Mesenchymal stem cell (in vitro differentiated cells and primary cell): ENCODE measurements around the gene ZFPL1.

Experiments used
- DNase-seq: peaks from one replicate; pipeline ENCODE4 v3.0.0-alpha.2; 2013
- H2AFZ ChIP-seq: one replicate; pipeline ENCODE4 v1.6.1; 2013; ENCODE audit warnings: low read depth, mild to moderate bottlenecking, control low read depth, inconsistent platforms, low read length, moderate library complexity
- H2AK5ac ChIP-seq: 2 replicates; pipeline ENCODE4 v1.6.1; 2013; ENCODE audit warnings: low read length, moderate library complexity, mild to moderate bottlenecking, inconsistent platforms; ENCODE audit not compliant: severe bottlenecking
- H2BK120ac ChIP-seq: one replicate; pipeline ENCODE4 v1.6.1; 2013; ENCODE audit warnings: low read depth, mild to moderate bottlenecking, inconsistent platforms, low read length, moderate library complexity
- H2BK12ac ChIP-seq, 2 experiments: one replicate each; pipeline ENCODE4 v1.6.1; 2013; ENCODE audit warnings: inconsistent platforms in 2 of 2, low read length in 2 of 2, mild to moderate bottlenecking in 2 of 2, moderate library complexity in 2 of 2, control low read depth in 1 of 2
- H2BK15ac ChIP-seq: one replicate; pipeline ENCODE4 v1.6.1; 2013; ENCODE audit warnings: mild to moderate bottlenecking, low read depth, inconsistent platforms; ENCODE audit not compliant: poor library complexity, severe bottlenecking
- H2BK5ac ChIP-seq: 2 replicates; pipeline ENCODE4 v1.6.1; 2013; ENCODE audit warnings: low read depth, mild to moderate bottlenecking, low read length, control low read depth, inconsistent platforms; ENCODE audit not compliant: poor library complexity, severe bottlenecking
- H3K14ac ChIP-seq, 2 experiments: one replicate each; pipeline ENCODE4 v1.6.1; 2013; ENCODE audit warnings: inconsistent platforms in 2 of 2, low read length in 2 of 2, control low read depth in 1 of 2, mild to moderate bottlenecking in 1 of 2, moderate library complexity in 1 of 2
- H3K18ac ChIP-seq, 2 experiments: one replicate each; pipeline ENCODE4 v1.6.1; 2013; ENCODE audit warnings: inconsistent platforms in 2 of 2, low read length in 2 of 2, control low read depth in 1 of 2, low read depth in 1 of 2, mild to moderate bottlenecking in 1 of 2
- H3K23ac ChIP-seq, 2 experiments: one replicate each; pipeline ENCODE4 v1.6.1; 2013; ENCODE audit warnings: inconsistent platforms in 2 of 2, low read length in 2 of 2, mild to moderate bottlenecking in 2 of 2, moderate library complexity in 2 of 2, control low read depth in 1 of 2
- H3K27ac ChIP-seq: 2 replicates; pipeline ENCODE4 v1.5.1; 2013; ENCODE audit warnings: mild to moderate bottlenecking, moderate library complexity, low read length, control low read depth, inconsistent platforms; ENCODE audit not compliant: poor library complexity, severe bottlenecking
- H3K27me3 ChIP-seq, 2 experiments: 2 replicates each; pipeline versions ENCODE4 v1.6.1 to v1.7.0; 2013; ENCODE audit warnings: low read length in 2 of 2, mild to moderate bottlenecking in 2 of 2, moderate library complexity in 2 of 2, control low read depth in 1 of 2, inconsistent platforms in 1 of 2; ENCODE audit not compliant: control insufficient read depth in 1 of 2, insufficient read depth in 1 of 2
- H3K36me3 ChIP-seq, 2 experiments: 2 replicates each; pipeline versions ENCODE4 v1.6.1 to v1.7.0; 2013; ENCODE audit warnings: low read length in 2 of 2, control low read depth in 1 of 2, inconsistent platforms in 1 of 2, low read depth in 1 of 2, mild to moderate bottlenecking in 1 of 2; ENCODE audit not compliant: insufficient read depth in 2 of 2, control insufficient read depth in 1 of 2
- H3K4ac ChIP-seq, 2 experiments: one replicate each; pipeline ENCODE4 v1.6.1; 2013; ENCODE audit warnings: inconsistent platforms in 2 of 2, low read length in 2 of 2, mild to moderate bottlenecking in 2 of 2, moderate library complexity in 2 of 2, control low read depth in 1 of 2, low read depth in 1 of 2
- H3K4me1 ChIP-seq: 2 replicates; pipeline ENCODE4 v1.6.1; 2013; ENCODE audit warnings: low read depth, low read length, control low read depth; ENCODE audit not compliant: control insufficient read depth, insufficient read depth
- H3K4me2 ChIP-seq: 2 replicates; pipeline ENCODE4 v1.6.1; 2013; ENCODE audit warnings: low read length, mild to moderate bottlenecking, inconsistent platforms; ENCODE audit not compliant: poor library complexity, severe bottlenecking
- H3K4me3 ChIP-seq, 2 experiments: 2 replicates each; pipeline versions ENCODE4 v1.5.1 to v1.7.0; 2013; ENCODE audit warnings: low read length in 2 of 2, mild to moderate bottlenecking in 2 of 2, control low read depth in 1 of 2, low read depth in 1 of 2; ENCODE audit not compliant: insufficient read depth in 1 of 2
- H3K79me1 ChIP-seq: replicated peaks from 2 replicates; pipeline ENCODE4 v1.6.1; 2013; ENCODE audit warnings: mild to moderate bottlenecking, control low read depth, low read length, inconsistent platforms; ENCODE audit not compliant: poor library complexity, severe bottlenecking
- H3K9ac ChIP-seq: 2 replicates; pipeline ENCODE4 v1.7.0; 2013; ENCODE audit warnings: mild to moderate bottlenecking, low read length, moderate library complexity
- H3K9me3 ChIP-seq: 2 replicates; pipeline ENCODE4 v1.7.0; 2013; ENCODE audit warnings: mild to moderate bottlenecking, low read length; ENCODE audit not compliant: control insufficient read depth
- H4K8ac ChIP-seq: one replicate; pipeline ENCODE4 v1.6.1; 2013; ENCODE audit warnings: inconsistent platforms, mild to moderate bottlenecking, low read length, moderate library complexity
- H4K91ac ChIP-seq: one replicate; pipeline ENCODE4 v1.6.1; 2013; ENCODE audit warnings: mild to moderate bottlenecking, low read length, inconsistent platforms
- WGBS: methylation state at CpG from one replicate; pipeline ENCODE4 v1.1.7; 2013; ENCODE audit warnings: mixed read lengths; 5-methylcytosine and 5-hydroxymethylcytosine counted together

Gene ZFPL1

DNA sequence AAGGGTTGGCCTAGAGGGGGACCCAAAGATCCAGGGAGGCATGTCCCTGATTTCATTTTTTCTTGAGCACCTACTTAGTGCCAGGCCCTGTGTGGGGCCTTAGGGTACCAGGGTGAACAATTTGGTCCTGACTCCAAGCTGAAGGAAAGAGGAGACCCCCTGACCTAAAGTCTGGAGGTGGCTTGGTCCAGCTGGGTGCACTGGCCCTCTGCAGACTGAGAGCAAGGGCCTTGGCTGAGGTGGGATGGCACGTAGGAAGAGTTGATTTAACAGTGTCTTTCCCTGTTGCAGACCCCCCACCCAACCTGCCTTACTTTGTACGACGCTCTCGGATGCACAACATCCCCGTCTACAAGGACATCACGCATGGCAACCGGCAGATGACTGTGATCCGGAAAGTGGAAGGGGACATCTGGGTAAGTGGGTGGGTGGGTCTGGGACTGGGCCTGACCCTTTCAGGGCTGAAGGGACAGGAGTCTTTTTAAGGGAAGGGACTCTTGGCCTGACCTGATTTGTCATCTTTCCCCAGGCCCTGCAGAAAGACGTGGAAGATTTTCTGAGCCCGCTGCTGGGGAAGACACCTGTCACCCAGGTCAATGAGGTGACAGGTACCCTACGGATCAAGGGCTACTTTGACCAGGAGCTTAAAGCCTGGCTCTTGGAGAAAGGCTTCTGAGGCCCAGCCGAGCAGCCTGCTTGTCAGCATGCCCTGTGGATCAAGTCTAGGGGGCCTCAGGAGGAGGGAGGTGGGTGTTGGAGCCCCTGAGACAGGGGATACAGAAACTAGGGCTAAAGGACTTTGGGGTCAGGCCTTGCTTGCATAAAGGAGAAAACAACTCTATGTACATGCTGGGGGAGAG, 41.4 kb downstream of the ZFPL1 start:
- Histone ChIP-seq H3K4ac (no peak overlapping the region), H3K27me3 (no peaks in the 10 kb centered on the region), H2BK120ac (no peak overlapping the region), H2BK5ac (no peak overlapping the region), H3K23ac (no peak overlapping the region), H3K4me2 (no peak overlapping the region), H3K79me1 (peaks cover 27% of the 10 kb centered on the region), H3K9ac (no peak overlapping the region), H3K18ac (no peak overlapping the region), H2BK12ac (no peak overlapping the region), H4K91ac (no peak overlapping the region), H3K14ac (no peak overlapping the region), H3K4me3 (no peak overlapping the region), H2AK5ac (no peak overlapping the region), H4K8ac (no peak overlapping the region), H3K27ac (no peak overlapping the region), H2AFZ (no peak overlapping the region), H2BK15ac (peak overlapping the region; percentile 12), H3K9me3 (no peaks in the 10 kb centered on the region), H3K4me1 (peaks cover 5% of the 10 kb centered on the region), H3K36me3 (peaks cover 58 to 71% of the 10 kb centered on the region in 2 experiments)
- DNase-seq: no peak
- WGBS: 97% methylated on average over 12 of the region's 12 CpGs

GRCh38 chr11:65126624-65127274, 42.7 kb downstream of the ZFPL1 start:
- Histone ChIP-seq H4K8ac (no peak overlapping the region), H3K9ac (peak overlapping the region; percentile 22), H3K18ac (no peak overlapping the region), H3K4me2 (no peak overlapping the region), H3K9me3 (no peaks in the 10 kb centered on the region), H2BK120ac (no peak overlapping the region), H3K27ac (no peak overlapping the region), H3K36me3 (peaks cover 65 to 76% of the 10 kb centered on the region in 2 experiments), H3K27me3 (no peaks in the 10 kb centered on the region), H3K23ac (no peak overlapping the region), H3K4ac (no peak overlapping the region), H2AK5ac (no peak overlapping the region), H3K4me1 (peaks cover 2% of the 10 kb centered on the region), H2BK5ac (no peak overlapping the region), H4K91ac (no peak overlapping the region), H2AFZ (no peak overlapping the region), H3K79me1 (peaks cover 32% of the 10 kb centered on the region), H3K4me3 (no peak overlapping the region), H3K14ac (no peak overlapping the region), H2BK12ac (no peak overlapping the region), H2BK15ac (no peak overlapping the region)
- no peak for DNase-seq
- 87% methylated on average over 4 of the region's 6 CpGs for WGBS

DNA sequence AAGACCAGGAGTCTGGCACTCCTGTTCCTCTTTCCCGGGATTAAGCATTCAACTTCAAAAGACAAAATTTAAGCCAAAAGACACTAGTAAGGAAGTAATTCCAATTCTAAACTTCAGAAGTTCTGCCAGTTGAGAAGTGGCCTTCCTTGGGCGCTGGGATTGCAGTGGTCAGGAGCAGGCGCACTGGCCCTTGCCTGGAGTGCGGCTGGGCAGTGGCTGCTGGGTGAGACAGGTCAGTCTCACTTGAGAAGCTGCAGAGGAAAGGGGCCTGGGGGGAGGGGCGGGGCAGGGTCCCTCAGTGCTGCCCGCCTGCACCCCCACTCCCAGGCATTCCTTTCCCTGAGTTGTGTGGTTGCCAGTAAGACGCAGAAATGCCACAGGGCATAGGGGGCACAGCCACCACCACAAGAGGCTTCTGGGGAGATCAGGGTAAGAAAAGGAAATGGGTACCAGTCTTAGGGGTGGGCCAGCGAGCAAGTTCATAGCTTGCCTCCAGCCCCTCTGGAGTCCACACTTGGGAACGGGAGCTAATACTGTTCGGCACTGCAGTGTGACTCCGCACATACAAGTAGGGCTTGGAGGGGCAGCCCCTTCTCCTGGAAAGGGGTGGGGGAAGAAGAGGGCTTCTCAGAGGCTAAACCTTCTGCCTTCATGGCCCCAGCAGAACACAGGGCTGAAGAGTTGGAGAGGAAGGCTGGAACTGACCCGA, 43.6 kb downstream of the ZFPL1 start:
- Histone ChIP-seq H2BK120ac (no peak overlapping the region), H2BK5ac (no peak overlapping the region), H2AK5ac (no peak overlapping the region), H3K14ac (no peak overlapping the region), H3K23ac (no peak overlapping the region), H3K4ac (no peak overlapping the region), H3K4me1 (peaks cover 9% of the 10 kb centered on the region), H2BK15ac (no peak overlapping the region), H3K27ac (no peak overlapping the region), H3K9me3 (no peaks in the 10 kb centered on the region), H3K4me2 (no peak overlapping the region), H3K36me3 (peaks cover 74 to 85% of the 10 kb centered on the region in 2 experiments), H3K9ac (no peak overlapping the region), H2BK12ac (no peak overlapping the region), H2AFZ (no peak overlapping the region), H3K27me3 (no peaks in the 10 kb centered on the region), H4K8ac (no peak overlapping the region), H4K91ac (no peak overlapping the region), H3K18ac (no peak overlapping the region), H3K4me3 (no peak overlapping the region), H3K79me1 (peaks cover 35% of the 10 kb centered on the region)
- WGBS: 98% methylated on average over 12 of the region's 12 CpGs
- DNase-seq: no peak
